ENCODE results near the gene JPH2. TPM values are rescaled to one million over a fixed set of nuclear protein-coding genes. Genes with fewer than 3 reads are reported as not detected.

Gene JPH2
- total and polyA plus RNA-seq, 2 experiments from 2014 or later = 0.16 to 1.1 TPM

GRCh38 chr20:44231193-44231592 lies 44.2 kb upstream of the JPH2 start:
- Mint-ChIP-seq H3K9me3 (no peaks in the 10 kb centered on the region), H3K27ac (peak overlapping the region; percentile 47; the same call in 1 of the 2 replicates), H3K4me1 (peaks cover 22% of the 10 kb centered on the region), H3K4me3 (no peak overlapping the region), H3K36me3 (ENCODE audit: low read depth) (no peaks in the 10 kb centered on the region), H3K27me3 (ENCODE audit: insufficient read depth, low read depth, poor library complexity) (peaks cover 5% of the 10 kb centered on the region)
- no peak for TF ChIP-seq REST (IDR thresholded peaks at IDR 0.05; ENCODE audit: unreplicated experiment)
- Histone ChIP-seq H3K4me1 (ENCODE audit: insufficient read depth) (peaks cover 10% of the 10 kb centered on the region), H2AFZ (peak overlapping the region; percentile 83), H3K4me3 (no peak overlapping the region), H3K4me2 (peak overlapping the region; percentile 59; the same call in 1 of the 2 replicates), H3K9me2 (ENCODE audit: insufficient read depth) (no peaks in the 10 kb centered on the region; the same call in 1 of the 2 replicates), H3F3A (replicated peaks; ENCODE audit: low read depth) (no peaks in the 10 kb centered on the region), H3K79me2 (replicated peaks; ENCODE audit: insufficient read depth) (no peaks in the 10 kb centered on the region), H3K27ac (ENCODE audit: low read depth) (no peak overlapping the region), H4K20me1 (replicated peaks; ENCODE audit: insufficient read depth) (no peaks in the 10 kb centered on the region), H3K27me3 (ENCODE audit: insufficient read depth) (no peaks in the 10 kb centered on the region), H3K36me3 (ENCODE audit: insufficient read depth) (no peaks in the 10 kb centered on the region)
- DNase-seq (ENCODE audit: low spot score) (no peak), ATAC-seq (no peak)

GRCh38 chr20:44228465-44229258 lies 41.7 kb upstream of the JPH2 start:
- Mint-ChIP-seq H3K4me3 (no peak overlapping the region; the same call in 2 of the 3 replicates), H3K27me3 (ENCODE audit: insufficient read depth, low read depth, poor library complexity) (peaks cover 2% of the 10 kb centered on the region), H3K36me3 (ENCODE audit: low read depth) (no peaks in the 10 kb centered on the region), H3K27ac (peak overlapping the region; percentile 72), H3K9me3 (no peaks in the 10 kb centered on the region), H3K4me1 (peaks cover 16% of the 10 kb centered on the region)
- H3K9me2 ChIP-seq (ENCODE audit: insufficient read depth) = no peaks in the 10 kb centered on the region; the same call in 1 of the 2 replicates
- no peak overlapping the region for H3K4me3 ChIP-seq
- H2AFZ ChIP-seq = no peak overlapping the region
- no peaks in the 10 kb centered on the region for H4K20me1 ChIP-seq (replicated peaks; ENCODE audit: insufficient read depth)
- H3K79me2 ChIP-seq (replicated peaks; ENCODE audit: insufficient read depth) = no peaks in the 10 kb centered on the region
- DNase-seq (ENCODE audit: low spot score) = no peak
- peaks cover 10% of the 10 kb centered on the region for H3K4me1 ChIP-seq (ENCODE audit: insufficient read depth)
- H3F3A ChIP-seq (replicated peaks; ENCODE audit: low read depth) = no peaks in the 10 kb centered on the region
- no peaks in the 10 kb centered on the region for H3K36me3 ChIP-seq (ENCODE audit: insufficient read depth)
- H3K27ac ChIP-seq (ENCODE audit: low read depth) = no peak overlapping the region
- peak; percentile 30 for ATAC-seq
- no peaks in the 10 kb centered on the region for H3K27me3 ChIP-seq (ENCODE audit: insufficient read depth)
- H3K4me2 ChIP-seq = no peak overlapping the region
- TF ChIP-seq EZH2phosphoT487 (IDR thresholded peaks at IDR 0.05; ENCODE audit: unreplicated experiment) (no peak), STAT1 (IDR thresholded peaks at IDR 0.05; ENCODE audit: unreplicated experiment) (no peak), EZH2 (IDR thresholded peaks at IDR 0.05; ENCODE audit: low read depth, unreplicated experiment) (no peak), ZNF331 (CRISPR knock-in tag; IDR thresholded peaks at IDR 0.05; ENCODE audit: low read depth) (no peak), ZNF114 (CRISPR knock-in tag; IDR thresholded peaks at IDR 0.05) (no peak), ETS1 (IDR thresholded peaks at IDR 0.05) (no peak), ZNF462 (CRISPR knock-in tag; IDR thresholded peaks at IDR 0.05) (no peak)

Measured in GM23338 (cell line).